IMR-90 (cell line): ENCODE data around the gene STOML2.

Source experiments
- CTCF ChIP-seq: conservative IDR thresholded peaks from 2 replicates; pipeline ENCODE4 v1.5.1; 2012; ENCODE audit warnings: mild to moderate bottlenecking, low read depth, low read length, improper control_type of control experiment
- POLR2A ChIP-seq: IDR thresholded peaks from 2 replicates; pipeline ENCODE4 v1.6.1; 2012; ENCODE audit warnings: mild to moderate bottlenecking, low read depth, low read length
- USF2 ChIP-seq: fragments of 150-350 bp; IDR thresholded peaks from 2 replicates; pipeline ENCODE4 v1.6.1; 2017; ENCODE audit warnings: mild to moderate bottlenecking, antibody characterized with exemption, low read length, low read depth

- TF ChIP-seq CTCF (no peak), POLR2A (no peak), USF2 (no peak)
These were observed 37.2 kb upstream of the STOML2 start for GRCh38 chr9:35140093-35140492.
